H9 (cell line): ENCODE measurements around the gene PHACTR1. TPM values are rescaled to one million over a fixed set of nuclear protein-coding genes. Genes with fewer than 3 reads are reported as not detected.

ENCODE experiments used
- DNase-seq: peaks from one replicate; pipeline ENCODE4 v3.0.0-alpha.2; 2017
- H2AFZ ChIP-seq: one replicate; pipeline ENCODE4 v1.6.1; 2013; ENCODE audit warnings: mild to moderate bottlenecking, low read length, control low read depth, moderate library complexity
- H2AK5ac ChIP-seq: 2 replicates; pipeline ENCODE4 v1.6.1; 2013; ENCODE audit warnings: low read length, control low read depth, mixed read lengths; ENCODE audit not compliant: insufficient read length
- H2BK120ac ChIP-seq: one replicate; pipeline ENCODE4 v1.6.1; 2013; ENCODE audit warnings: low read depth, mild to moderate bottlenecking, low read length, control low read depth, inconsistent platforms; ENCODE audit not compliant: poor library complexity, severe bottlenecking
- H2BK12ac ChIP-seq: 2 replicates; pipeline ENCODE4 v1.6.1; 2013; ENCODE audit warnings: low read length, control low read depth, mixed read lengths, low read depth; ENCODE audit not compliant: insufficient read length
- H2BK15ac ChIP-seq: 2 replicates; pipeline ENCODE4 v1.6.1; 2013; ENCODE audit warnings: low read depth, low read length, control low read depth
- H2BK20ac ChIP-seq: one replicate; pipeline ENCODE4 v1.6.1; 2013; ENCODE audit warnings: low read depth, mild to moderate bottlenecking, low read length, control low read depth, inconsistent platforms; ENCODE audit not compliant: poor library complexity, severe bottlenecking
- H2BK5ac ChIP-seq: 2 replicates; pipeline ENCODE4 v1.6.1; 2013; ENCODE audit warnings: low read length, control low read depth, mixed read lengths; ENCODE audit not compliant: insufficient read length
- H3K14ac ChIP-seq: 2 replicates; pipeline ENCODE4 v1.6.1; 2013; ENCODE audit warnings: low read length, control low read depth; ENCODE audit not compliant: insufficient read depth
- H3K18ac ChIP-seq: 2 replicates; pipeline ENCODE4 v1.6.1; 2013; ENCODE audit warnings: low read depth, mild to moderate bottlenecking, mixed read lengths, low read length, control low read depth; ENCODE audit not compliant: insufficient read length
- H3K23ac ChIP-seq: 2 replicates; pipeline ENCODE4 v1.6.1; 2013; ENCODE audit warnings: low read length, control low read depth, mixed read lengths, low read depth; ENCODE audit not compliant: insufficient read length
- H3K23me2 ChIP-seq: 2 replicates; pipeline ENCODE4 v1.6.1; 2013; ENCODE audit warnings: low read depth, mild to moderate bottlenecking, mixed read lengths, low read length, control low read depth; ENCODE audit not compliant: insufficient read length, poor library complexity, severe bottlenecking
- H3K27ac ChIP-seq: 2 replicates; pipeline ENCODE4 v1.5.1; 2013; ENCODE audit warnings: low read length, control low read depth, mixed read lengths, low read depth; ENCODE audit not compliant: insufficient read length
- H3K27me3 ChIP-seq: 2 replicates; pipeline ENCODE4 v1.6.1; 2013; ENCODE audit warnings: low read length, control low read depth, inconsistent platforms; ENCODE audit not compliant: insufficient read depth
- H3K4ac ChIP-seq: 2 replicates; pipeline ENCODE4 v1.6.1; 2013; ENCODE audit warnings: low read depth, mild to moderate bottlenecking, control low read depth, inconsistent platforms, low read length, moderate library complexity
- H3K4me1 ChIP-seq: 2 replicates; pipeline ENCODE4 v1.6.1; 2013; ENCODE audit warnings: low read length, control low read depth, inconsistent platforms; ENCODE audit not compliant: insufficient read depth
- H3K4me2 ChIP-seq: 2 replicates; pipeline ENCODE4 v1.6.1; 2013; ENCODE audit warnings: low read length, control low read depth, mixed read lengths; ENCODE audit not compliant: insufficient read length, insufficient read depth
- H3K56ac ChIP-seq: 2 replicates; pipeline ENCODE4 v1.6.1; 2013; ENCODE audit warnings: low read depth, mild to moderate bottlenecking, mixed read lengths, low read length, control low read depth; ENCODE audit not compliant: insufficient read length
- H3K79me1 ChIP-seq: 2 replicates; pipeline ENCODE4 v1.6.1; 2013; ENCODE audit warnings: low read depth, mild to moderate bottlenecking, moderate library complexity, low read length, control low read depth, inconsistent platforms; ENCODE audit not compliant: insufficient read depth, poor library complexity, severe bottlenecking
- H3K79me2 ChIP-seq: 2 replicates; pipeline ENCODE4 v1.6.1; 2013; ENCODE audit warnings: low read length, control low read depth, inconsistent platforms; ENCODE audit not compliant: insufficient read depth
- H3K9ac ChIP-seq: 2 replicates; pipeline ENCODE4 v1.6.1; 2013; ENCODE audit warnings: low read length, control low read depth, mixed read lengths; ENCODE audit not compliant: insufficient read length; ENCODE audit errors: extremely low read depth
- H3K9me3 ChIP-seq: one replicate; pipeline ENCODE4 v1.6.1; 2013; ENCODE audit warnings: low read depth, low read length, inconsistent platforms; ENCODE audit not compliant: control insufficient read depth
- H3T11ph ChIP-seq: one replicate; pipeline ENCODE4 v1.6.1; 2013; ENCODE audit warnings: mild to moderate bottlenecking, low read length, control low read depth, inconsistent platforms
- H4K20me1 ChIP-seq: one replicate; pipeline ENCODE4 v1.6.1; 2013; ENCODE audit not compliant: control insufficient read depth, insufficient read length, insufficient read depth
- H4K5ac ChIP-seq: 2 replicates; pipeline ENCODE4 v1.6.1; 2013; ENCODE audit warnings: low read depth, mild to moderate bottlenecking, mixed read lengths, low read length, control low read depth; ENCODE audit not compliant: insufficient read length
- H4K8ac ChIP-seq: replicated peaks from 2 replicates; pipeline ENCODE4 v1.6.1; 2013; ENCODE audit warnings: low read length, control low read depth, mixed read lengths, low read depth; ENCODE audit not compliant: insufficient read length
- H4K91ac ChIP-seq: 2 replicates; pipeline ENCODE4 v1.6.1; 2013; ENCODE audit warnings: low read depth, mild to moderate bottlenecking, moderate library complexity, mixed read lengths, low read length, control low read depth; ENCODE audit not compliant: insufficient read length
- H3K27ac Mint-ChIP-seq, 3 experiments: 2 replicates in 2 of 3; 3 replicates in 1 of 3; pipeline ENCODE4 v1.8.0; 2020 to 2021; ENCODE audit warnings: mixed read lengths in 3 of 3, mild to moderate bottlenecking in 1 of 3, moderate library complexity in 1 of 3
- H3K27me3 Mint-ChIP-seq: 2 replicates; pipeline ENCODE4 v1.8.0; 2021; ENCODE audit warnings: low read depth, mild to moderate bottlenecking, moderate library complexity, mixed read lengths
- H3K36me3 Mint-ChIP-seq, 3 experiments: 2 replicates in 2 of 3; 3 replicates in 1 of 3; pipeline ENCODE4 v1.8.0; 2020 to 2021; ENCODE audit warnings: low read depth in 3 of 3, mixed read lengths in 3 of 3; ENCODE audit not compliant: insufficient read depth in 1 of 3
- H3K4me1 Mint-ChIP-seq, 2 experiments: 2 replicates each; pipeline ENCODE4 v1.8.0; 2020; ENCODE audit warnings: mixed read lengths in 2 of 2
- H3K4me3 Mint-ChIP-seq, 2 experiments: 2 replicates in 1 of 2; 3 replicates in 1 of 2; pipeline ENCODE4 v1.8.0; 2020 to 2021; ENCODE audit warnings: mild to moderate bottlenecking in 2 of 2, mixed read lengths in 2 of 2, moderate library complexity in 1 of 2
- H3K9me3 Mint-ChIP-seq, 2 experiments: 2 replicates in 1 of 2; 3 replicates in 1 of 2; pipeline ENCODE4 v1.8.0; 2020; ENCODE audit warnings: mild to moderate bottlenecking in 2 of 2, mixed read lengths in 2 of 2, moderate library complexity in 1 of 2
- WGBS: extraction: QIAGEN DNeasy Blood & Tissue Kit; methylation state at CpG from one replicate; pipeline ENCODE4 v1.1.7; 2013; ENCODE audit warnings: missing lambda C conversion rate, low lambda C conversion rate, mixed read lengths; ENCODE audit not compliant: insufficient read length; ENCODE audit errors: extremely low coverage; 5-methylcytosine and 5-hydroxymethylcytosine counted together
- total RNA-seq: library from RNA; stranded (reverse); gene quantifications from 2 replicates; pipeline ENCODE4 v1.2.1, GENCODE V29; 2021
- TF ChIP-seq, protein P1 (sequence below): fragments of 200-600 bp; sonication (generic); conservative IDR thresholded peaks from 3 replicates; pipeline ENCODE4 v1.8.0; 2021; ENCODE audit warnings: antibody characterized with exemption, mild to moderate bottlenecking

PHACTR1 gene
- total RNA-seq, 1 experiment from 2014 or later = 15.9 TPM

DNA sequence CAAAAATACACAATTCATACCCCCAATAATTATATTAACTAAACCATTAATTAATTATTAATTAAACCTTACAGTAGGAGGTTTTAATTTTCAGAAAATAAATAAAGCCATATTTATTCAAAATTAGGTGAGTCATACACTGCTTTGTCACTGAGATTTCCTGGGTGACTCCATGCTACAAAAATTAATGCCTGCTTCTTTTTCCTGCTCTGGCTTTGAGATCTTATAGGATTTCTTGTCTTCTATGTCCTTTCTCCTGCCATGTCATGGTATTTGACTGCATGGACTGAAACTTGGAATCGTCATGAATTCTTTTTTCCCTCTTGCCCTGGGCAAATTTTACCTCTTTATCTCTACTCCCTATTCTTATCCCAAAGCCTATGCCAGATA lies 133.2 kb downstream of the PHACTR1 start:
- Histone ChIP-seq H4K8ac (no peak overlapping the region), H2BK120ac (no peak overlapping the region), H3K79me2 (no peaks in the 10 kb centered on the region), H3K4ac (no peak overlapping the region), H3K9ac (no peak overlapping the region), H2BK5ac (no peak overlapping the region), H3K23ac (no peak overlapping the region), H3K18ac (no peak overlapping the region), H3K4me2 (no peak overlapping the region), H3K23me2 (no peaks in the 10 kb centered on the region), H2BK12ac (no peak overlapping the region), H3K14ac (no peak overlapping the region), H3K56ac (no peak overlapping the region), H3K27ac (no peak overlapping the region), H4K91ac (no peak overlapping the region), H2AK5ac (no peak overlapping the region), H4K5ac (no peak overlapping the region), H2AFZ (no peak overlapping the region), H3T11ph (no peak overlapping the region), H2BK20ac (no peak overlapping the region), H2BK15ac (no peak overlapping the region), H3K79me1 (no peaks in the 10 kb centered on the region), H3K9me3 (no peaks in the 10 kb centered on the region), H3K4me1 (peaks cover 14% of the 10 kb centered on the region), H4K20me1 (no peaks in the 10 kb centered on the region), H3K27me3 (no peaks in the 10 kb centered on the region)
- DNase-seq = no peak
- Mint-ChIP-seq H3K27ac (no peak overlapping the region), H3K4me3 (no peak overlapping the region), H3K9me3 (no peaks in the 10 kb centered on the region), H3K4me1 (peaks cover 42 to 44% of the 10 kb centered on the region in 2 experiments), H3K36me3 (peaks cover 0 to 2% (median 0%) of the 10 kb centered on the region in 3 experiments; a peak in 1 of 7 replicates), H3K27me3 (no peaks in the 10 kb centered on the region)
- WGBS = no CpG with 5 or more reads among the region's 1 CpG
- TF ChIP-seq, protein P1, sequence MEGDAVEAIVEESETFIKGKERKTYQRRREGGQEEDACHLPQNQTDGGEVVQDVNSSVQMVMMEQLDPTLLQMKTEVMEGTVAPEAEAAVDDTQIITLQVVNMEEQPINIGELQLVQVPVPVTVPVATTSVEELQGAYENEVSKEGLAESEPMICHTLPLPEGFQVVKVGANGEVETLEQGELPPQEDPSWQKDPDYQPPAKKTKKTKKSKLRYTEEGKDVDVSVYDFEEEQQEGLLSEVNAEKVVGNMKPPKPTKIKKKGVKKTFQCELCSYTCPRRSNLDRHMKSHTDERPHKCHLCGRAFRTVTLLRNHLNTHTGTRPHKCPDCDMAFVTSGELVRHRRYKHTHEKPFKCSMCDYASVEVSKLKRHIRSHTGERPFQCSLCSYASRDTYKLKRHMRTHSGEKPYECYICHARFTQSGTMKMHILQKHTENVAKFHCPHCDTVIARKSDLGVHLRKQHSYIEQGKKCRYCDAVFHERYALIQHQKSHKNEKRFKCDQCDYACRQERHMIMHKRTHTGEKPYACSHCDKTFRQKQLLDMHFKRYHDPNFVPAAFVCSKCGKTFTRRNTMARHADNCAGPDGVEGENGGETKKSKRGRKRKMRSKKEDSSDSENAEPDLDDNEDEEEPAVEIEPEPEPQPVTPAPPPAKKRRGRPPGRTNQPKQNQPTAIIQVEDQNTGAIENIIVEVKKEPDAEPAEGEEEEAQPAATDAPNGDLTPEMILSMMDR = no peak
